GM21825 (cell line): Measurements from ENCODE around the gene EMP1.

Source experiments
- ATAC-seq: cut with Tn5 transposase; IDR thresholded peaks from one replicate; pipeline ENCODE4 v1.9.1; 2021; ENCODE audit warnings: mild to moderate bottlenecking, moderate library complexity; ENCODE audit not compliant: unreplicated experiment

The EMP1 gene

DNA sequence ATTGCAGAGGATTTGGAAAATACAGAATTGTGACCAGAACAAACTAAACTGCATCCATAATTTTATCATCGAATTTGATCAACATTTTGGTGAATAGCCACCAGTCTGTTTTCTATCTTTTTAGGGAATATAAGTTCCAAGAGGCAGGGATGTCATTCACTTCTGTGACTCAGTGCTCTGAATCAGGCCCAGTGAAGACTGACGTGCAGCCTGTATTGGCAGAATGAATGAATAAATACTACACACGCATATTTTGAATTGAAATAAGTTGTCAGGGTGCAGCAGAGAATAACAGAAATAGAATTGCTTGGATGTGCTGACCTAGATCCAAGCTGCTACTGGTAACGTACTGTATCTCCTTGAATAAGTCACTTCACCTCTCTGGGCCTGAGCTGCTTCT, 1.3 kb upstream of the EMP1 start:
- ATAC-seq, result no peak

DNA sequence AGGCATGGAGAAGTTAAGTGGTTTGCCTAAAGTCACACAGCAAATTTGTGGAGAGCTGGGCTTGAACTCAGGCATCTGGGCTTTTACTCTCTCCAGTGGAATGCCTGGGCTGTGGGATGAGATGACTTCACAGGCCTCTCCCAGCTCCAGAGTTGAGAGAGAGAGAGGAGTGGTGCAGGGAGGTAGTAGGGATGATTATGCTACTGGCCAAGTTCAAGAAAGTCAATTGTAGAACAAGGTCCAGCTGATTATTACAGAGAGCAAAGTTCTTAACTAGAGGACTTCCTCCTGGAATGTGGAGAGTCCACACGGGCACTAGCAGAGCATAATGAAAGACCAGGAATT, 769 bp upstream of the EMP1 start:
- no peak for ATAC-seq

DNA sequence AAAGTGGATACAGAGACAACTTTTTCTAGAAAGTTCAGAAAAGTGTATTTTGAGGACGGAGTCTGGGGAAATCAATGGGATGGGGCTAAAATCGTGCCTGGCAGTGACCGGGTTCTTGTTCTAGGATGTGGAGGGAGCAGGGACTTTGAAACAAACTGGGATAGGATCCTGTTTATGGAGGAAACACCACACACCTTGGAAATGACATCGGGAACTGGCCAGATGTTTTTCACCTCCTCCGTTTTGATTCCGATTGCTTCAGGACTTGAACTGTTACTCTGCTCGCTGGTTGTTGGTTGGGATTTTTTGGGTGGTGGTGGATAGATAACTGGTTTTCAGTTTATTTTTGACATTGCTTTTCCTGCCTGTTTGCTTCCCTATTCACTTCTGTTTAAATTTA, 506 bp downstream of the EMP1 start:
- ATAC-seq, result no peak

DNA sequence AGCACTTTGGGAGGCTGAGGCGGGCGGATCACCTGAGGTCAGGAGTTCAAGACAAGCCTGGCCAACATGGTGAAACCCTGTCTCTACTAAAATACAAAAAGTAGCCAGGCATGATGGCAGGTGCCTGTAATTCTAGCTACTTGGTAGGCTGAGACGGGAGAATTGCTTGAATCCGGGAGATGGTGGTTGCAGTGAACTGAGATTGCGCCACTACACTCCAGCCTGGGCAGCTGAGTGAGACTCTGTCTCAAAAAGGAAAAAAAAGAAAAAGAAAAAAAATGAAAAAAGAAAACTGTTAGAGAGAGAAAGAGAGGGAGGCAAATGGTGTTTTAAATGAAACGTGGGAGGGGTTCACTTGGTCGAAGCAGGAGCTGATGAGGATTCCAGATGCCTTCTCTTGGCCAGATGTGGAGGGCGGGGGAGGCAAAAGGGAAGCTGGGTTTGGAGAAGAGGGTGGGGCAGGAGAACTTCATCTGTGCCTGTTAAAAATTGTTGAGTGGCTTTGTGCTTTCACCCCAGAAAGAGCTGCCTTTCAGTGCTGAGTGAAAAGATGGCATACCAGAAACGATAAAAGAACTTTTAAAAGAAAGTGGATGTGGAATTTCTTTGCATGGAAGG, 1.1 kb downstream of the EMP1 start:
- ATAC-seq, result no peak

DNA sequence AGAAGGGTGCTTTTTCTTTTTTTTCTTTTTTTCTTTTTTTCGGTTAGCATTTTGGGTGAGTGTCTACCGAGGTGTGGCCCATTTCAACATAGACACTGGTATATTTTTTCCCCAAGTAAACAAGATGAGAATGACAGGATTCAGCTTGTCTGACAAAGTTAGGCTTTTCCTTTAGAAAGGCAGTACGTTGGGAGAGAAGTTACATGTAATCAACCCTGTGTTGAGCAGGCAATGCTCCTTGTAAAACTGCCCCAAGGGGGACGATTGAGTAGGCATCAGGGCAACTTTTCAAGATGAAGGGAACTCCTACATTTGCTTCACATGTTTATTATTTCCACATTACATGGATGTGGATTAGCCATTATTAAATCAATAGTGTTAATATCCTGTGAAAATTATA, 1.7 kb downstream of the EMP1 start:
- ATAC-seq, result no peak

DNA sequence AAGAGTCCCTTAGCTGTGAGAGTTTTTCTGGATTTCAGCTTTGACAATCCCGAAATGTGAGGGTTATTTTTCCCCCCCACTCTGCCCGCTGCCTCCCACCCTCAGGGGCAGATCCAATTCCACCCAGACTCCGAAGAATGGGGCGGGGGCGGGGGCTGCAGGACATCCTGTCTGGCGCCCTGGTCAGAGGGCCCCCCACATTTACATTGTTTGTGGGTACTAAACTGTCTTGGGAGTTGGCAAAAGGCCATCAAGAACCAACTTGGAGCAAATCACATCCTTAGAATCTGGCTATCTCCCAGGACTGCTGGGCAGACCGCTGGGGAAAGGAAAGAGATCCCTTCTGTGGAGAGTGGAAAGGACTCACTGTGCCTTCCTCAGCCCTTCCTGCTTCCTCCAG, 2.4 kb downstream of the EMP1 start:
- no peak for ATAC-seq

DNA sequence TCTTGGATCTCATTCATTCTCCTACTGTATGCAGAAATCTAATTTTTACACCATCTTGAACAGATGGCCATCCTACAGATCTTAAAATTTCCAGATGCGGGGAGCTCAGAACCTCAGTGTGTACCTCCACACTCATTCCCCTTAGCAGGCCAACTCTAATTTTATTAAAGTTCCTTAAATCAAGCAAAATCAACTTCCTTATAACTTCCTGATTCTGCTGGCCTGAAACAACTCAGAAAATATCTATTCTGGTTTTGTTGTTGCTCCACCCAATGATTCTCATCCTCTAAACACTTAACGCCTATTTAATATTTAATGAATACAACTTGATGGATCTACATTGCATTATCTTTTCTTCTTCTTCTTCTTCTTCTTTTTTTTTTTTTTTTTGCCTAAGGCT, 3.1 kb downstream of the EMP1 start:
- no peak for ATAC-seq

DNA sequence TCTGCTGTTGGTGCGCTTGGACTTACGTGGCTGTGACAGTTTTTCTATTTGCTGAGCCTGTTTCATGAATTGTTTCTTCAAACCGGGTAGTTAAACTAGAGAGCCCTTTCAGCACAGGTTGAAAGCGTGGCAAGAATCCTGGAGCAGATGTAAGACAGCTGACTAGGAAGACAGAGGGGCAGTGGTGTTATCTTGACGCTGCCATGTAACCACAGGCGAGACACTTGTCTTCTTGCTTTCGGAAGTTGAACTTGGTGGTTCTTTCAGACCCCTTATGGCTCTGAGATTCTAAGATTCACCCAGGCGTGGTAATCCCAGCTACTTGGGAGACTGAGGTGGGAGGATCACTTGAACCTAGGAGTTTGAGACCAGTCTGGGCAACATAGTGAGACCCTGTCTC, 4.3 kb downstream of the EMP1 start:
- ATAC-seq, result no peak

DNA sequence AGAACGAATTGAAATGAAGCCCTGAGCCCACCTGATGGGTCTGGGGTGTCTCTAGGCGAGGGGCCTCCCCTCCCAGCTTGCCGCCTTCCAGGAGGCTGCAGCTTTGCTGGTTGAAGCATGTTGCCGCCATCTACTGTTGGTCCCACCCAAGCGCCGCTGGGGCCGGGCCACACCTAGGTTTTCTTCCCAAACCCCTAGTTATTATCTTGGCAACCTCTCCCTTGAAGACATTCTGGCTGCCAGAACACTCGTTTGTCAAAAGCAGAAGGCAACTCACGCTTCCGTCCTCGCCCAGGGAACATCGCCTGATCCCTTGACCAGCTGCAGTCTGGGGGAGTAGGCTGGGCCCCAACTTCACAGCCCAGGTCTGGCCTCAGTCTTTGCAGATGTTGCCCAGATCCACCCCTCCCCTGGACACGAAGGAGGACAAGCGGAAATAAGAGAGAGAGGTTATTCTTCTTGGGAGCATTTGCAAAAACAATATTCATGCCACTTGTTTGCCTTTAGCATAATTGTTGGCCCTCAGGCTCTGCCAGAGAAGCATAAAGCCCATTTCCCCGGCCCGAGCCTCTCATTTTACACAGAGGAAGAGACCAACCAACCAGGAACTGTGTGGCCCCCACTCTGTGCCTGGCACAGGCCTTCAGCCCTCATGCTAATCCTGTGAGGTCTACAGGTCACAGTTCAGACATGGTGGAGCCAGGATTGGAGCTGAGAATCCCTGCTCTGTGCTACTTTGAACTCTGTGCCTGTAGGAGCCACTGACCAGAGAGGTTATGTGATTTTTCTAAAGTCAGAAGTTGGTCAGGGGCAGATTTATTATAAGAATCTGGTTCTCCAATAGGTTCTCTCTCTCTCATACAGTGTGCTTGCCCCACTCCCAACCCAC, 6.8 kb downstream of the EMP1 start:
- ATAC-seq, result no peak

DNA sequence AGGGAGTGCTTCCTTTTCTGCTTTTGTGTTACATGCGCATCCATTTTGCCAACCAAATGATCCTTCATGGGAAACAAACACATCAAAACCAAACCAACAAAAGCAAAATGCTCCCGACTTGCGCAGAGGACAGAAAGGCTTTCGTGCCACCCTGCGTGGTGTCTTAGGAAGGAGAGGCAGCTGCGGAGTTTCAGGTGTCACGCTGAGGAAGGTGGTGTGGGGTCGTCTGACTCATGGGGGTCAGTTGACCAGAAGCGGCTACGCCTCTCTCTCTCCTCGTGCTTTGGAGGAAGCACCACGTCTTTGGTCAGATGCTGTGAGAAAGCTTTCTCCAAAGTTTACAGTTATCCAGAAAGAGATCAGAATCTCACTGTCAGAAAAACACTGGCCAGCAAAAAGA, 7.9 kb downstream of the EMP1 start:
- no peak for ATAC-seq

DNA sequence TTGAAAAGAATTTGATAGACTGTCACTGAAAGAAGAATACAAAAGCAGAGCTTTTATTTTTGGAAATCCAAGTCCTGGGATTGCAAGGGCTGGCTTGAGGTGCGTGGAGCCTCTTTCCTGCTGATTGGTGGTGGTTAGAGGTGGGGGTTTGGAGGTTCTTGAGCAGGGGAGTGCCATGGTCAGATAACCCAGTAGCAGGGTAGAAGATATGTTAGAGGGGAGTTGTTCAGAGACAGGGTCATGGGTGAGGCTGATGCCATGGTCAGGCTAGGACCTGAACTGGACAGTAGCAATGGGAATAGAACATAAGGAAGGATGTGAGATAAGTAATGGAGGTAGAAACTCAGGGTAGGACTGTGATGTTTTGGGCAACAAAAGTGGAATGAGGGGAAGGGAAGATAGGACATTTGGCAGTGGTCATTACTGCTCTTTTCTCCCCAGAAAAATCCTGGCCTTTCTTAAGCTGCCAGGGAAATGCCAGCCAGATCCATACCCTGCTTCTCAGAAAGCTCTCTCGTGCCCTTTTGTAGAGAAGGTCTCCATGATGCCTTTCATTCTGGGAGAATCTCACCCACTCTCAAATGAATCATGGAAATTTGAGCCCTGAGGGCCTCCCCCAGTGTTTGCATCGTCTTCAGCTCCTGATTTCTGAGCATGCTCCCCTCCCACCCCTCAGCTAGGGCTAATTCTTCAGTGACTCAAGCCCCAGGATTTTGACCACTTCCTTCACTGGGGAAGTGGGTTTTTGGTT, 9.5 kb downstream of the EMP1 start:
- no peak for ATAC-seq

DNA sequence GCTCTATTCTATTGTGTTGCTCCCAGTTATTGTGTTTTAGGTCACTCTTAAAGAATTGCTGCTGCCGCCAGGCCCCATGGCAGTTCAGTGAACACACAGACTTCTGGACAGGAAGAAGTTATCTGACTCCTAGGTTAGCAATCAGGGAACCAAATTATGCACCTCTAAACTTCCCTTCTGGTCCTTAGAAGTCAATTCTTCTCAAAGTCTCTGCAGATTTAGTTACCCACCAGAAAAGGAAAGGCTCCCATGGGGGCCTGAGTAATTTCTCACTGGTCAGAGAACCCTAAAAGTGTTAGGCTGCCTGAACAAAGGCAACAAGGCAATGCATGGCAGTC, 10.0 kb downstream of the EMP1 start:
- no peak for ATAC-seq

DNA sequence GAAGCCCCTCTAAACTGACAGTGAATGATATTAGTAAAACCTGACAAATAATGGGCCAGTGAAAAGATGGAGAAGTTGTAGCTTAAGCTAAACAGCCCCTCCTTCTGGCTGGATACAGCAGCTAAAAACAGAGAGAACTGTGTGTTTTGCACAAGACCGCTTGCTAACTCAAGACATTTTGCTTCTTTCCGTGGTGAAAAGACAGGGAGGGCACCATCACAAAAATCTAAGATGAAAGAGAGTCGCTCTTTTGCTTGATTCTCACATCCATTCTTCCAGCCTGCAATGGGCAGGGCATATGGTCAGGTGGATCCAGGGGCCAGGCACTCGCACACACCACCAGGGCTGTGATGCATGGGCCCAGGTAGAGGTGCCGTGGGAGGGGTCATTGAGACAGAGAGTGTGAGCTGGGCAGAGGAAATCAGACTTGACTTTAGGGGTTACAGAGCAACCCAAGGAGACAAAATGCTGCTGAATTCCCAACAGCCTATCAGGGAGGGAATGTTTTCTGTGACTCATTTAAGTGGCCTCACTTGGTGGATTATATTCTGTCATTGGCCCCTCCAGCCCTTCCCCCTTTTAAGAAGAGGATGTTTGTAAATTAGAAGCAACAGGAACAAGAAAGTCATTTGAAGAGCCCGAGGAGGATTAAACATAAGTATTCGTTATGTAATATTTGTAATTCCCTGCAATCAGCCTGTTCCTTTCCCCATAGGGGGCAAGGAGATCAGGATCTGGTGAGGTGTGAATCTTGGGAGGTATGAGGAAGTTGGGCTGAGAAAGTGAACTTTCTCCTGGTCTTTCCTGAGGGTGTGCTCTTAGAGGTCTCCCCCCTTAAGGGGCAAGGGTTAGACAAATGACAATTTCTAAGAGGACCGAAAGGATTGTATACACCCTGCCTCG, 12.3 kb downstream of the EMP1 start:
- no peak for ATAC-seq

DNA sequence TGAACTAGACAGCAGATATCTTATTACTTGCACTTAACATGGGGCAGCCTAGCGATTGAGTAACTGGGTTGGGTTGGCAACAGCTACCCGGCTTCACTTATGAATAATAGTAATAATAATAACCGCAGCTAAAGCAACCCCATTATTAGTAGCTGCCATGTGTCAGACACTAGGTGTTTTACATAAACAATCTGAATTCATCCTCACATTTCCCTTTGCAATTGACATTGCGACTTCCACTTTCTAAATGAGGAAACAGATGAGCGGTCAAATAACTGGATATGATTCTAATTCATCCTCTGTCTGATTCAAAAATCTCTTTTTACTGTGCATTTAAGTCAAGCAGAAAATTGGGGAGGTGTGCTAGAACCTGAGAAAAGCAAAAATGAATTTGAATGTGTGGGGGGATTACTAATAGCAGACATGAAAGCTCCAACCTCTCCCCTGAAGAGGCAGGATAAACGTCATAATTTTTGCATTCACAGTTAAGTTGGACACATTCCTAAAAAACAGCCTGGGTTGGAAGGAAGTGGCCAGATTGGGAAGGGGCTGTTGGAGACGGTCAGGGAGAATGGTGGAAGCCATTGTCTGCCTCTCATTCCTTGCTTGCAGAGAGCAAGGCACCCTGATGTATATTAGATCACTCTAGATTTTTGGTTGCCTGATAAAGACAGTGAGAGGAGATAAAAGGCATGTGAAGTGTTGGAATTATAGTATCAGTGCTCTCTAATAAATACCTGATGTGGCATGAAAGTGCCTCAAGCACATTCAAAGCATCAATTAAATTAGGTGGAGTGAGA, 13.1 kb downstream of the EMP1 start:
- no peak for ATAC-seq

DNA sequence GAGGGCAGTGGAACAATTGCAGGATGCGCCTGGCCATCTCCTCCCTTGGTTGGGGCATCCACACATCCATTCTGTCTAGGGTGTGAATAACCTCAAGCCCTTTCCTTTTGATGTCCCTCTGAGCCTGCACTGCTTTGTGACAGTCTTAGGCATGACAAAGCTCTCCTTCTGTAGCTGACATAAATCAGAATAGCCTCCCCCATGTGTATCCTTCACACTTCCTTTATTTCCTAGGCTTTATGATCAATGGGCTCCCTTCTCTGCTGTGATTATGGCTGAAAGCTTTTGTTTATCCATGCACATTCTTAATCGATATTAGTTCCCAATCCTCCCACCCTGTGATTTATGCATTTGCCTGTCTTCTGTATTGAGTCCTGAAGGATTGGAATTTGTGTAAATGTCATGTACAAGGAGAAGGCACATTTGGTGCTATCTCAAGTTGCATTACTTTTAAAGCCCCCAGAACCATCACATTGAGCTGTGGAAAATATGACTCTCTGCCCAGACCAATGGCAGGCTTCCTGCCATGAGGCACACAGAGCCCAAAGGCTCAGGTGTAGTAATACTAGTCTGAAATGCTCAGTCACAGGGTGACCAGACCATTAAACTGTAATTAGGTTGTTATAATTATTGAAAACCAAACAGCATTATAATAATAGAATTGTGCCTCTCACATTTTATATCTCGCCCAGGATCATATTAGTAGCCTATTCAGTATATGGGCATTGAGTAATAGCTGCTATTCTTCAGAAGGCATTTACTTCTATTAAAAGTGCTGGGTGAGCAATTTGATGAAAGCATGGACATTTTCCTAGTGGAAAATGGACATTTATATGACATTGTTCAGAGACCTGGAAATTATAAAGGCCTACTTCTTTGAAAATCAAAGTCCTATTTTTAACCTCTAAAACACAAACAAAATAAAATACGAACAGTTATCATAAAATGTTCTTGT, 14.0 kb downstream of the EMP1 start:
- ATAC-seq, result no peak

DNA sequence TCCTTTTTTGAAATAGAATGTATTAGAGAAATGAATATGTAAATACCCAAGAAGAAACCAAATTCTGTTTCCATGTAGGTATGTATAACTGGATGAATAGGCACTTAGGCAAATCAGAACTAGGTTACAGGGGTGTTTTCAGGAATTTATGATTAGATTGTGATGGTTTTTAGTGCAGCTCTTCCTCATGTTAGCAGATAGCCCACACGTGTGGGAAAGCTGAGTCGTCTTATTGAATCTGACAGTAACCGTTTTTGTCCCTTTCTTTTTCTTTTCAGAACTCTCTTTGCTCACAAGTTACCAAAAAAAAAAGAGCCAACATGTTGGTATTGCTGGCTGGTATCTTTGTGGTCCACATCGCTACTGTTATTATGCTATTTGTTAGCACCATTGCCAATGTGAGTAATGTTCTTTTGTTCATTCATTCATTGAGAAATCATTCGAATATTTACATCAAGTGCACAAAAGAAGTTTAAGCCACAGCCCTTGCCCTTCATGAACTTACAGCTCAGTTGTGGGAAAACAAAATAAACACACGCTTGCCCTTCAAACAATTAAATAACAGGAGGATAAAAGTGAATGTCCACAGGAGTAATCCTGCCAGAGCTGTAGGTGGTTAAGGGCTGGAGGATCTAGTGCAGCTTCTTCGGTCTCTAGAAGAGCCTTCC, 14.8 kb downstream of the EMP1 start:
- ATAC-seq, result no peak

DNA sequence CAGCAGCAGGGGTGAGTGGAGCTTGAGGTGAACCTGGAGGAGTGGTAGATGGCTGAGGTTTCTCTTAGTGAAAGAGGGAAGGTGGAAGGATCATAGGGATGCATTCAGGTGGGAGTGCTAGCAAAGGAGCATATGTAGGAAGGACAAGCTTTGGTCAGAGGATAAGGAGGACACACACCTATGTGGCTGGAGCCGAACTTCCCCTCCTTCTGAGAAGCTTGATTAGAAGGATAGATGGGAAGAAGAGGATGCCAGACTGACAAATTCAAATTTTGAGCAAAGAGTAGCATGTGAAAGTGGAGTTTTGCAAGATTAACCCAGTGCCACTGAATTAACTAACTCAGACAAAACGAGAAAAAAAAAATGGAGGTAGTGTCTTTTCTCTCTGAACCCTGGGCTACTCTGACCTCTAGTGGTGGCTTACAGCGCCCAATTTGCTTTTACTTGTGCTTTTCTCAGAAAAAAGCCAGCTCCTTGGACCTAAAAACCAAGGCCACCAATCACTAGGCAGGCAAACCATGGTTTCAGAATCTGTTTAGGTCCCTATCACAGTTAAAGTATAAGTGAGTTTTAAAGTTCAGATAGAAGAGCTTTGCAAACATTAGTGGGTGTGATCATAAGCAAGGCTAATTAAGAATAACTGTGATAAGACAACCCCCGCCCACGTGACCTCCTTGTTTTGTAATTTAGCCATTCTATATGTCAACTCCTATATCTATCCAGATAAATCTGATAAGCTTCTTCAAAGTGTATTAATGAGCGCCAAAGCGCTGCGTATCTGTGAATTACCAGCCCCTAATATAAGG, 15.5 kb downstream of the EMP1 start:
- no peak for ATAC-seq

DNA sequence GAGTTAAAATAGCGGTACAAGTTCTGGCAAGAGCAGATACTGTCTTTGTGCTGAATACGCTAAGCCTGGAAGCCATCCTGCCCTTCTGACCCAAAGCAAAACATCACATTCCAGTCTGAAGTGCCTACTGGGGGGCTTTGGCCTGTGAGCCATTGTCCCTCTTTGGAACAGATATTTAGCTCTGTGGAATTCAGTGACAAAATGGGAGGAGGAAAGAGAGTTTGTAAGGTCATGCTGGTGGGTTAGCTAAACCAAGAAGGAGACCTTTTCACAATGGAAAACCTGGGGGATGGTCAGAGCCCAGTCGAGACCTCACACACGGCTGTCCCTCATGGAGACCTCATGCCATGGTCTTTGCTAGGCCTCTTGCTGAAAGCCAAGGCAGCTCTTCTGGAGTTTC, 18.5 kb downstream of the EMP1 start:
- ATAC-seq, result no peak
